Epidermal melanocyte (primary cell): ENCODE measurements around the gene NR2F2.
A peak's percentile ranks its signal among the peaks of the same experiment; 100 is the strongest.

Source experiments
- DNase-seq: peaks from one replicate; pipeline ENCODE4 v3.0.0; 2011; ENCODE audit warnings: low spot score; ENCODE audit not compliant: insufficient read length

NR2F2 gene

DNA sequence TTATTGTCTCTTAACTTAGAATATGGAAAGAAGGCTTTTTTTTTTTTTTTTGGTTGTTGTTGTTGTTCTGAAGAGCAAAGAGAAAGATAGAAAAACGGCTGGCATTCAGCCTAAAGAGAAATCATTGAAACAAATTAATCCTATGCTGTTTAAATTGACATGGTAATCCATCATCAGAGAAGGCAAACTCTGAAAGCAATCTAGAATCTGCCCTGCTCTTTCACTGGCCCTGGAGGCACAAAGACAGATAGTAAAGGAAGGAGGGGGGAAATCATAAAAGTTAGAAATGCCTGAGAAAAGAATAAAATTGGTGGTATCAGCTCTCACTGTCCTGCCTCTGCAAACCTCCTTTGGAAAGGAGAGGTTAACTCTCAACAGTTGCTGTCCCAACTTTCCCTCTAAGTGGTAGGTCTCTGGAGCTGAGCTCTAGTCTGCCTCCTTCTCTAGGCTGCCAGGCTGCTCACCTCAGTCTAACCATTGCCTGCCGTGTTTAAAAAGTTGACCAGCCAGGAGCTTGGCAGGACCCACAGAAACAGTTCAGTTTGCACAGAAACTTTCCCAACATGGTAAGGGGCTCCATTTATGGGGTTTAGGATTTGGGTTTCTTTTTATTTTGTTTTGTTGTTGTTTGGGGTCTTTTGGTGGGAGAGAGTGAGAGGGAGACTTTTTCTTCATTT lies 13.4 kb upstream of the NR2F2 start:
- DNase-seq, result no peak

DNA sequence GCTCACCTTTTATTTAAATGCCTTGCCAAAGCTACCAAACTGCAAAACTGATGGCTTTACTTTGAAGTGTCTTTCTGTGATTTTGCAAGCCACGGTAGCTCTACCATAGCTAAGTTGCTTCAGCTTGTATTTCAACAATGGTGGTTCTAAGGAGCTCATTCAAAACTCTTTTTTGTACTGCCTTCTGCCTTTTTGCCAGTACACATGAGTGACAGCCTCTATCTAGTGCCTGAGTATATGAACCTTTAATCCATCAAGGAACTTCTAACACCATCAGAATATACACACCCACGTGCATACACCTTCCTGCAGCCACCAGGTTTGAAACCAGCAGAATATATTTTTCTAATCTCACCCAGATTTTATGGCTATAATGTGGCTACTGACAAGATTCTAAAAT lies 10.4 kb upstream of the NR2F2 start:
- no peak for DNase-seq

DNA sequence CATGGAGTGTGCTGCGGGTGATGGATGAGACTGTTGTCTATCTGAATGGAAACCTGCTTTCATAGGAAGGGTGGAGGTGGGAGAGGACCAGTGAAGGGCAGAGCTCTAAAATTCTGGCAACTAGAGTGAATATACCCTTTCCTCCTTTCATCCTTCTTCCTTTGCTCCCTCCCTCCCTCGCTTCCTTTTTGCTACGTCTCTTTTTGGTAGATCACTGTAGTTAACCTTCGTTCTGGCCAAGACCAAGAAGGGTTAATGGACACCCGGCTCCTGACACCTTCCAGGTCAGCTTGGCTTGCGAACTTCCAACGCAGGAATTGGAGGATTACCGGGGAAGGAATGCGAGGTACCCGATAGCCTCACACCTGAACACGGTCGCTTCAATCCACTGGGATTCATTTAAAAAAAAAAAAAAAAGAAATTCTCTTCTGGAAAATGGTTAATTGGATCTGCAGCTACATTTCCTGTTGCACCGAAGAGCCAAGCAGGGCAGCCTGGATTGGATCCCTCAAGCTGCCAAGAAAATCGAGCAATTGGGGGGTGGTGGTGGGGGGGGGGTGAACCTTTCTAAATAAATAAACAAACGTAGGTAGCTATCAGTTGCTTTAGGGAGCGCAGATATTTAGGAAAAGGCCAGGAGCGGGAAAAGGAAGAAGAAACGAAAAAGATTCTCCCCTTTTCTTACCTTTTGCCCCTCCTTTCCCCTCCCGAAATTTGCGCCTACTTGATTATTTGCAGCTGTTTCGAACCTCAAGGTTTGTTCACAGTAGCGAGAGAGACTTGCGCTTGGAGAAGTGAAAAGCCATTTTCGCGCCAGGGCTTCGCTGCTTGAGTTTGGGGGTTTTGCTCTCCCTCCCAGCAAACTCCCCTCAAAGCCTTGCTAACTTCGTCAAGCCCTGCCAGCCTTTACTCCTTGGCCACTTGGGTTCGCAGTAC lies 9.5 kb upstream of the NR2F2 start:
- DNase-seq, result no peak

DNA sequence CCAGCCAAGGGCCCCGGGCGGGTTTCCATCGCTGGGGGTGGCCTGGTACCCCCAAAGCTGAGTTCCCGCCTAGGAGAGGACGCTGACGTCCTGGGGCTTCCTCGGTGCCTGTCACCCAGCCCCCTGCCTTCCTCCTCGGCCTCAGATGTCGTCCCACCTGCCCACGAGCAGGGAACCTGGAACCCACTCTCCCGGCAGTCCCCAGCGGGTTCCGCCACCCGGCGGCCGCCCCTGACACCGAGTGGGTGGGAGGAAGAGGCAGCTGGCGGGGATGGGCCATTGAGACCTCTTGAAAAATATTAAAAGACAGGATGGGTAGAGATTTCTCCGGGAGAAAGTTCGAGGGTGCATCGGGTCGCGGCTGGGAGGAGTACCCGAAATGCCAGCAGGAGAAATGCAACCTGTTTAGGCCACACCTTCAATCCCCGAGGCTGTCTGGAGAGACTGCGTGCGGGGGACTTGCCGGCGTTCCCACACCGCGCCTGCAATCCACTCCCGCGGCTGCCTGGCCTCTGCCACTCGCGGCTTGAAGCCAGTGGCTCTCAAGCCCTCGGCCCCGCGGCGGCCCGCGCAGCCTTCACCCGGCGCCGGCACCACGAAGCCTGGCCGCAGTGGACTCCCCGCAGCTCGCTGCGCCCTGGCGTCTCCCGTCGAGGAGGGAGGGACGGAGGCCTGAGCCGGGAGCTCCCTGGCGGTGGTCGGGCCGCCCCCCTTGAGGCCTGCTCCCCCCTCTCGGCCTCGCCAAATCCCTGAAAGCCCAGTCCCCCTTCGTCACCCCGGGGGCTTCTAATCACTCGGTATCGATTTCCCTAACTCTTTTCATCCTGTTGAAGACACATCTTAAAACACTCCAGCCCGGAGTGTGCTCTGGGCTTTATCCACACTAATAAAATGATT lies 8.6 kb upstream of the NR2F2 start:
- DNase-seq, result no peak

DNA sequence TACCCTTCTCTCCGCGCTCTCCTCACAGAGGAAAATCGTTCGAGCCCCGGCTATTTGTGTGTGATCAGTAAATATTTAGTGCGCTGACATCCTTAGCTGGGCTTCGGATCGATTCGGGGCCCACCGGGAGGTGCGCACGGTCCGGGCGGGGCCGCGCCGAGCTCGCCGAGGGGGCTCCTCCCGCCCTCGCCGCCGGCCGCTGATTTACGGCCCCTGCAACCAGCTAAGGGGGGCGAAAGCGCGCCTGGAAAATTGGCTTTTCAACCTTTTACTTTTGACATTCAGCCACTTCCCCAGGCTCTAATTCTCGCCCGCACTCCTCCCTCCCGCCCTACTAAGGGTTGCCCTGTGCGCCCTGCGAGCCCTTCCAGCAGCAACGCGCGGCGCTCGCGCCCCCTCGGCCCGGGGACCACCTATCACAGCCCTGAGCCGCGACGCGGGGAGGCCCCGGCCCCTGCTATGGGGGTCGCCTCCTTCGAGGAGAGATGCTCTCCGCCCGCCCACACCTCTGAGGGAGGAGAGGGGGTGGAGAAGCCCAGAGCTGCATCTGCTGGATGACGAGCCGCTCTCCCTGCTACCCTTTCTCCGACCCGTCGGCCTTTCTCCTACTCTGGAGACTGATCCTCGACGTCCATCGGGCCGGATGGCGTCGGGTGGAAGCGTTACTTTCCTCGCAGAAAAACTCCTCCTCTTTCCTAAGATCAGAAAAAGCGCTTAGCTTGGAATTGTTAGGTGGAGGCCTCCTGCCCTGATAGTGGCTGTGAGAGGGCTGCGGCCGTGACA lies 7.8 kb upstream of the NR2F2 start:
- DNase-seq, result no peak

DNA sequence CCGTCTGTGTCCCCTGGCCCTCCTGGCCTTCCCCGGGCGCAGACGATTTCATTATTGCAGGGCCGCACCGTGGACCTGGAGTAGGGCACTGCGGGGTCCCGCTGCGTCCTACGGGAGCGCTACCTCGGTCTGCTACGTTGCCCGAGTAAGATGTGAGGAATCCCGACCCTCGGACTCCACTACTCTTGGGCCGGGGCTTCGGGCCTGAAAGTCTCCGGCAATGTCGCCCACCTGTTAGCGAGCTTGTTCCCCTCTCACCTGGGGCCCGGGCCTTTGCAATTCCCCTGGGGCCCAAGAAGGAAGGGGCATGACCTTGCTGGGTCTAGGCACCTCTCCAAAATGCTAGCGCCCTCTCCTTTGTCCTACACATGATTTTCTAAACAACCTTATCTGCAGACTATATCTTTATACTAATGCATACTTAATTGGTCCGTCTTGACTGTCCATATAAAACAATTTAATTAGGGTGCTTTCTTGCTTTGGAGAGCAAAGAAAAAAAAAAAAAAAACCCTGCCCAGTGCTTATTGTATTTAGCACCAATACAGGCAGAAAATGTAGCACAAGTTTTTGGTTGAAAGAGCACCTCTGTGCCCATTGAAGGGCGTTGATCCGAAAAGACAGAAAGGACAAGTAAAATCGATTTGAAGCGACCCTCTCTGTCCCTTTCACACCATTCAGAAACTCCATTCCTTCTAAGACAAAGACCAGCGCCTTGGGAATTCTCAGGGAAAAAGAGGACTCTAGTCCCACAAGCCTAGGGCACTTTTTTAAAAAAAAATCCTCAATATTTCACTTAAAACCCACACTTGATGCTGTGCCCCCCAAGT lies 7.0 kb upstream of the NR2F2 start:
- no peak for DNase-seq

DNA sequence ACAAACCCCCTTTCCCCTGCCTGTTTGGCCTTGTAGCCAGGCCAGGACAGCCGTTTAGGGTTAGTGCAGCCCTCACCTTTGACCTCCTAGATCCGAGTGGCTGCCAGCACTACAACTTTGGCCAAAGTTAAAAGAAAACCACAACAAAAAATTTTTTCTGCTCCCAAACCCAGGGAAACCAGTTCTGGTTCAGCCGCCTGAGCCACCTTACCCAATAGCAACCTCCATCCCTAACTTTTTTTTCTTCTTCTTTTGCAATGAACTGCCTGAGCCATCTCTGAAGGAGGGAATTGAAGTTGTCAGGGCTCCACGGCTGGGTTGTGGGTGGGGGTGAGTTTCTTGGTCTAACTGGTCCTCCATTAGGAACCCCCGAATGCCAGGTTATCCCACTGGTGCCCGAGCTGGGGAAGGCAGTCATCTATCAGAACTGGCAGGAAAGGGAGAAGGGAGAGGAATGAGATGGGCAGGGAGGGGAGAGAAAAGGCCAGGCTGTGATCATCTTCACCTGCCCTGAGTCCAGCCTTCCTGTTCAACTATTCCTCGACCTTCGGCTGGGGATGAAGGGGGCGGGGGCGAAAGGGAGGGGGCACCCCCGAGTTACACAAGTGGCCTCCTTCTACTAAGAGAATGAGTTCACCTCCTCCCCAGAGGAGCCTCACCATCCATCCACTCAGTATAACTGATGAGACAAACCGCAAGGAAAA lies 6.2 kb upstream of the NR2F2 start:
- no peak for DNase-seq

DNA sequence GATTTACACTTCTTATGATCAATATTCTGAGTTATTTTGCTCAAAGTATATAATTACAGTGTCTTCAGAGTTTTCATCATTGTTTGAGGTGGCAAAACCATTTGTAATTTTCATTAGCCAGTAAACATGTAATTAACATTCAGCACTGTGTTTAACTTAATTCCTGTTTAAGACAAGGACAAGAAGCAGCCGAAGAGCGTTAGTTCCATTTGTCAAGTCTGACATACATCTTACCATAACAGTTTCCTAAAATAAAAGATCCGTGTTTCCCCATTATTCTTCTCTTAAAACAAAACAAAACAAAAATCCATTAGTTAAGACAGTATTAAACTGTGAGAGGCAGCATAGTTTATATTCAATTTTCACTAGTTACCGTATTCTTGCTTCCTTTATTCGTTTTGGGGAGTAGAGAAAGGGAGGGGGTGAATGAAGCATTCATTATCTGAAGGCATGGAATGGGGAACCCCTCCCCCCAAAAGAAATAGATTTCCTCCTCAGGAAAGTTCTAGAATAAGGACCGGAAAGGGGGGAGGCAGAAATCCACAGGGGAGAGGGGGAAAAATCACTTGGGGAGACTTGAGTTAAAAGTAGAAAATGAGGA lies 5.5 kb upstream of the NR2F2 start:
- no peak for DNase-seq

DNA sequence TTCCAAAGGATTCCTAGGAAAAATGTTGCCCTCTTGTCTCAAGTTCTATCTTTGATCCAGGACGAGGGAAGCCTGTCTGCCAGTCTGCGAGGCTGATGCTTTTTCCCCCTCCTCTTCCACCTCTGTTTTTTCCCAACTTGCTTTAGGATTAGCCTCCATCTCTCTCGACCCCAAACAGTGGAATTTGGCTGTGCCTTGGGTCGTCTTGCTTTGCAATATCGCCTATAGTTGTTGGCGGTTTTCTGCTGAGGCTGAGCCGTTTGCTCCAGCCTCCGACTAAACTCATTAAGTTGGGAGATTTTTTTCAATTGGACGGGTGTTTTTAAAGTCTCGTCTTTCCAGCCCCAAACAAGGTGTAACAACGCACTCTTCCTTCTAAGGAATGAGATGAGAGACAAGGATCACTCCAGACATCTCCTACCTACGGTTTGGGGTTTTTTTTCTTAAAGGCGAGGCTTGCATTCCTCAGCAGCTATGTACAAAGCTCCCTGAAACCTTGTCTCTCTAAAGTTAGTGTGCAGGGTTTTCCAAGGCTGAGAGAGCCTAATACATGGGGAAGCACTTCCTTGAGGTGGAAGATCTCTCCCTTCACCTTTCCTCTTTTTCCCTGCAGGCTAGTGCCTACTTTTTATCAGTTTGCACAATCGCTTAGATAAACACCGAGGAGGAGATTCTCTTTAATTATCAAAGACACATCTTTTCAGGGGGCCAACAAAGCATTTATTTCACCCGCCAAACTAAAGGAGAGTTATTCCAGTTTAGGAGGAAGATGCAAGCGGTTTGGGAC lies 4.8 kb upstream of the NR2F2 start:
- DNase-seq, result no peak

DNA sequence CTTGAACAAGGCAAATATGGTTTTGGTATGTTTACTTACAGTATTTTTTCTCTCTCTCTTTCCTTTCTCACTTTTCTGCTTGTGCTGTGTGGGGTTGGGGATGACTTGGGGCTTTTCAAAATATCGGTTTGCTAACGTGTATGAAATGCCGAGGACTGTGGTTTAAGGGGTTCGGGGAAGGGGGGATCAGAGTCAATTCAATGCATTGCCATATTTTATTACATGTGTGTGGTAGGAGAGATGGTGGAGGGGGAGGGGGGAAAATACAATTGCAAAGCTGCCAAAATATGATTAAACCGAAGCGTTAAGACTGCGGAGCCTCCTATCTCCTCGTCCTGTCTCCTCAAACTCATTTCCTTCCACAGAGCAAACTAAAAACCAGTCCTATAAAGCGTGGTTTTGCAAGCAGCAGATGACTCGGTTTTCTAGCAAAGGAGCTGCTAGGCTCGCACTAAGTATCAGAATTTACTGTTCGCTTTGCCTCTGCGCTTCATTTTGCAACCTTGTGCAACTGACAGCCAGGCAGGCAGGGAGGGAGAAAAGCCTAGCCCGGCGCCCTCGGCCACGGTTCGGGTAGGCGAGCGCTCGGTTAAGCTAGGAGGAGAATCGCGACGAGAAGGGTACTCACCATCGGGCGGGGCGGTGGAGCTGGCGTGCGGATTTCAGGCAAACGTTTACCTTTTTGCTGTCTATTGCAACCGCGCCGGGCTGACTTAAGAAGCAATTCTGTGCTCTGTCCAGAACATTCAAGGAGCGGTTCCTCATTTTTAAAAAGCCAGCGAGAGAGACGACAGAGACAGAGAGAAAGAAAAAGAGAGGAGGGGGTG lies 4.0 kb upstream of the NR2F2 start:
- no peak for DNase-seq

DNA sequence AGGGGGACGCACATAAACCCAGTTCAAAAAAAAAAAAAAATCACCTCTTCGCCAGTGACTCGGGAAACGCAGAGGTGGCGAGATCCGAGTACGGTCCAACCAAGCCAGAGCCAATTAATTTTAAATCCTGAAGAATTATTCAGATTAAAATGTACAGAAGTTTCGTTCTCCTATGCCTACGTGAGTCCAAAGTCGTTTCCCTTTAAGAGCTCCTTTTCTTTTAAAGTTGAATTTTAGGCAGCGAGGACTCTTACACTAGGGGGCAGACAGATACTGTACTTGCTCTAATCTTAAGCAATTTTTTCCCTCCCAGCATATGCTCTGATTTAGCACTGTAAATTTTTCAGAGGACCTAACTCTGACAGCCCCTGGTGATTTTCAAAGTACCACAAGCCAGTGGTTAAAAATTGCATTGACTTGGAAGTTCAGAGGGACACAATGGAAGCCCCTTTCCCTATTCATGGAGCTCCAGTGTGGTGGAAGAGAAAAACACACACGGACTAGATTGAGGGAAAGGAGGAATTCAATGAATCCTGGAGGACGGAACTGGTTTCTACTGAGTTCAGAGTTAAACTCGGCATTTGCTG lies 3.3 kb upstream of the NR2F2 start:
- peak; percentile 89 for DNase-seq

DNA sequence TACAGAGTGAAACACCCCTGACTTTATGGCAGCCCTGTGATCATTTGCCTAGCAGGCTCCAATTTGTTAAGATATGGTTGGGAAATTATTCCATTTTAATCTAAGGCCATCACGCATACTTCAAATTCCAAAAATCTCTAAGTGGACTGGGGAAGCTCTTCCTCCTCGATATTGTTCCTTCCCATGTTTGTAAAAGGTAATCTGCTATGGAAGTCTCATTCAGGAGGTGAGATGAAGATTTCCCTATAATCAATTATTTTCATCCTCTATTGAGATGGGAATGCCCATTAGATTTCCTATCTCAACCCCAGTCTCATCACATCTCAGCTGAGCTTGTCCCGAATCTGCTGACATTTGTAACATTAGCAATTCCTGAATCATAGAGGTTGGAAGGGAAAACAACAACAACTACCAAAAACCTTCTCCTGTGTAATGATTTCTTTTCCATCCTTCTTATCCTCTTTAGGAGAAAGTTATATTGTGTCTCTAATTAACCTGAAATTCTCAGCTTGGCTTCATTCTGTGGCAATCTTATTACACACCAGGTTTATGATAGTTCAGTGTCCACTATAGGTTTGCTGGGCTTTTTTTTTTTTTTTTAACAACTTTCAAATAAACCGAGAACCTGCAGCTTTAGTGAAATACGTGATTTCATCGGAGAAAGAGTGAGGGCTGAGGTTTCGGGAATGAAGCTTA lies 2.2 kb upstream of the NR2F2 start:
- no peak for DNase-seq

DNA sequence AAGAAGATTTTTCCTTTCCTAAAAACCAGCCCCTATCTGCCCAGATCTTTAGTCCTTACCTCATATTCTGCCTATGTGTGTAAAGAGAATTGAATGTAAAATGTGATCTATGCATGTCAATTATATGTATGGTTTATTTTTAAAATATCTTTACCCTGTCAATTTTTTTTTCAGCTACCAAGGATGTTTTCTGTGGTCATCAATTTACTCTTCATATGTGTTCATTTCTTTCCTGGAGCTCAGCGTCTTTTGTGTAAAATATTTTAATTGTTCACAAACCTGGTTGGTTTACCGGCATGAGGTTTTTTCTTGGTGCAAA lies 1.7 kb upstream of the NR2F2 start:
- no peak for DNase-seq

DNA sequence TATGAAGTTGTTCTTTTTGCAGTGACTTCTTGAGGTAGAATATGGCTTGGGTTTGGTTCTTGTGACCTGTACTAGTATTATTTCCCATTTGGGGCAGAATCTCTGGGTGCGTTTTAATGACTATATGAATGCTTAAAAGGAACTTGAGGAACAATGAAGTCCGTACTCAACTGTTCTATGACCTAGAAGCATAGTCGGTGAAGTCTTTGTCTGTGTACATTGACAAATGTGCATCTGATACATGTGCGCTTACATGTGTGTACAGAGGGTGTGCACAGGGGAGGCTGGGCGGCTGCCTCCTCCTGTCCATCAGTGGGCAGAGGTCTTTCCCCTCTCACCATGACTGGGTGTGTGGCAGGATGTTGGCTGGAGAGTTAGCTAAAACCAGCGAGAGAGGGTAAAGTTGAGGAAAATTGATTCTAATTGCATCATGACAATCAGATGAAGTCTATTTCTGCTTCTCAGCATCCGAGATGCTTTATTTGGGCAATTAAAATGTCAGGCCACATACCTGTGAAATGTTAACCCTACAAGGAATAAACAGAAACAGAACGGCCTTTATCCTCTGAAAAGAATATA lies 1.0 kb upstream of the NR2F2 start:
- DNase-seq, result no peak

DNA sequence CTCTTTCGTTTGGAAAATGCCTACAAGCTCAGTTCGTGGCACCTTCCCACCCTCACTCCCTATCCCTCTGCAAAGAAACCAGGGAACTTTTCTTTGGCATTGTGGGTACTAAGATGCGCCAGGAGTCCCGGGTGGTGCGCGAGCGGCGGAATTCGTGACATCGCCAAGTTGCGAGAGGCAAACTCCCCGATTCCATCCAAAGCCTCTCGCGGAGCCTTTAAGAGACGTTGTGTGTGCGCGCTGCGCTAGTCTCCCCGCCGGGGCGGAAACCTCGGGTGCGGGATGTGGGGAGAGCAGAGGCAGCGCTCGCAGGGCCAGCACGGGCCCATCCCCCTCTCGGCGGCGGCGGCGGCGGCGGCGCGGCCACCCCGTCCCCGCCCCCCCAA lies 443 bp upstream of the NR2F2 start:
- no peak for DNase-seq
